ENCODE data around the gene BRIP1.
A peak's percentile ranks its signal among the peaks of the same experiment; 100 is the strongest.
"Not testable (repeated sequence)": the region's sequence is repeated elsewhere in the genome, so short reads cannot be mapped to it uniquely, and the experiment has no call there.

BRIP1 gene

DNA sequence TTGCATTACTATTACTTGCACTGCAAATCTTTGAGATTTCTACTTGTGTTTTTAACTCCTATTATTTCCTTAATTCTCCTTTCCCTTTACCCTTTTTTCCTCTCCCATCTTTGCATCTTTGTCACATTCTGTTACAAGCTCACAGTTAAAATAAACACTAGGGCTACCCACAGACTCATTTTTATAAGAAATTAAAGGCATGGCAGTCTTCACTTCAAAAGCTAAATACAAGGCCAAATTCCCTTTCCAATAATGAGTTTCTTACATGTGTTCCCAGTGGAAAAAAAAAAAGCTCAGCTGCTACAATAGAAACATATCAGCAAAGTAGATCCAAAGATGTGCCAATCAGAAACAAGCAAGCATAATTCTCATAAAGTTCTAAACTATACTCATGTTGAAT lies 3.7 kb upstream of the BRIP1 start:
- DNase-seq (ENCODE audit: low read depth in 1 of 2, low spot score in 1 of 2), result no peak

DNA sequence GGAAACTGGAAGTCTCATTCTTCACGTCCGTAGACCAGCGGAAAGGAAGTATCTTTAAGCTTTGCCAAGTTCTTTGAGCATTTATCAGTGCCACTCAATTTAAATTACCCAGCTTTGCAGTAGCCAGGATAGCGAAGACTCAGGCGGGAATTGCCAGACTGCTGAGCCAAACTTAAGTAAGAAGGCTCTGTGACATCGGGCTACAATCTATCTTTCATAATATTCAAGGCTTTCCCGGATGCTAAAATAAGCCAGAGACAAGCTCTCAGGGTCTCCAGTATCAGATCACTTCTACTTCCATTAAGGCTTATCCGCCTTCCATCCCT lies 436 bp upstream of the BRIP1 start:
- no peak for DNase-seq (ENCODE audit: low read depth in 1 of 2, low spot score in 1 of 2)

DNA sequence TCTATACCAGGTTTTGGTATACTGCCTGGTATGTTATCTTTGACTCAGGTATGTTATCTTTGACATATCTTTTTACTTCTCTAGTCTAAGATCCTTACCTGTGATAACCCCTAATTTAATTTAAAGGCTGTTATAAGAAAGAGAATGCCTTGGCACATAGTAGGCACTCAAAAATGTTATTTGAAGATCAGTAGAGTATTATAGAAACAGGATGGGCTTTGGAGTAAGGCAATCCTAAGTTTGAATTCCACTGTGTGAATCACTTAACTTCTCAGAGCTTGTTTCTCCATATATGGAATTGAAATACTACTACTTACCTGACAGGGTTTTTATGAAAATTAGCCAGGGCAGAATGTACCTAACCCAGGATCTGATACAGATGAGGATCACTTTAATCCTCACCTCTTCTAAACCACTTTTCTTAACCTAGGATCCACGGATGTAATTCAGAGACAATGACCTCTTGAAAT lies 1.2 kb downstream of the BRIP1 start:
- no peak for DNase-seq (ENCODE audit: low read depth in 1 of 2, low spot score in 1 of 2)

DNA sequence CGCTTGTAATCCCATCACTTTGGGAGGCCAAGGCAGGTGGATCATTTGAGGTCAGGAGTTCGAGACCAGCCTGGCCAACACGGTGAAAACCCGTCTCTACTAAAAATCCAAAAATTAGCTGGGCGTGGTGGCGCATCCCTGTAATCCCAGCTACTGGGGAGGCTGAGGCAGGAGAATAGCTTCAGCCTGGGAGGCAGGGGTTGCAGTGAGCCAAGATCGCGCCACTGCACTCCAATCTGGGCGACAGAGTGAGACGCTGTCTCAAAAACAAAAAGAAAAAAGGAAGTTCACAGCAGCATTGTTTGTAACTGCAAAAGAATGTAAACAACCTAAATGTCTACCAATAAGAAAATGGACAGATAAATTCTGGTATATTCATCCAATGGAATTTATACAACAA lies 2.9 kb downstream of the BRIP1 start:
- DNase-seq (ENCODE audit: low read depth in 1 of 2, low spot score in 1 of 2), result not testable (repeated sequence)

DNA sequence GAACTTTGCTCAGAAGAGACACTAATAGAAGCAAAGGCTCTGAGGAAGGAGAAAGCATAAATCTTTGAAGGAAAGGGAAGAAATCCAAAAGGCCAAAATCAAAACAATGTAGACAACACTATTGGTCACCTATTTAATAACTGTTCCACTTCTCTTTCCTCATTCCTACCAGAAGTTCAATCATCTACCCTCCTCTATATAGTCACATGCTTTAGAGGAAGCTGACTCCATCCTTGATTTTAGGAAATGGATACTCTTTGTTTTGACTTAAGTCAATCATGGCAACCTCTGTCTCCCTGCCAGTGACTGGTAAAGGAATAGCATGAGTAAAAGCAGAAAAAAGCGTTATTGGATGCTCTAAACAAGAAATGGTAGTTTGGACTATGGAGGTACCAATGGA lies 7.3 kb downstream of the BRIP1 start:
- no peak for DNase-seq (ENCODE audit: low read depth in 1 of 2, low spot score in 1 of 2)

DNA sequence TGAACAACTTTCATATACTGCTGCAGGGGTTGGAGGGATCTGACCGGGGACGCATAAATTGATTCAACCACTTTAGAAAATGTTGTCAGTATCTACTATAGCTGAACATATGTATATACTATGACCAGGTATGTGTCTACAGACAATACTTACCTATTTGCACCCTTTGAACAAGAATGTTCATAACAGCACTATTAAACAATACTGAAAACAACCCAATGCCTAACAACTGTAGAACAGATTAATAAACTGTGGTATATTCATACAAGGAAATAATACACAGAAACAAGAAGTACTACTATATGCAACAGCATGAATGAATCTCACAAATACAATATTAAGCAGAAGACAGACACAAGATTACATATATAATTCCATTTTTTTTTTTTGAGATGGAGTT lies 10.5 kb downstream of the BRIP1 start:
- DNase-seq (ENCODE audit: low read depth in 1 of 2, low spot score in 1 of 2), result no peak

DNA sequence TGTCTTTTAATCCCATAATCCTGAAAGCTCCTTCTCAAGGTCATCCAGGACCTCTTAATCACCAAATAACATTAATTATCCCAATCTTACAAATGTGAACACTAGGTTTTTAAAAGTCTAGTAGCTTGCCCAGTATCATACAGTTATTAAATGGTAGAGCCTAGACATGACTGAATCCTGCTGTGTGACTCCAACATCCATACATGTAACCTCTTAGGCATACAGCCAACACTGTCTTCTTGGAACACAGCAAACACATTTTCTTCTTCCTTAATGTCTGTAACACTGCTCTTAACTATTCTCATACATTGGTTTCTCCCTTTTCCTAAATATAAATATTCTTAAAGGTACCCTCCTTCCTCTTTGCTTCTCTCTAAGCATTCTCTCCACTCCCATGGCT lies 13.7 kb downstream of the BRIP1 start:
- DNase-seq (ENCODE audit: low read depth in 1 of 2, low spot score in 1 of 2), result no peak

DNA sequence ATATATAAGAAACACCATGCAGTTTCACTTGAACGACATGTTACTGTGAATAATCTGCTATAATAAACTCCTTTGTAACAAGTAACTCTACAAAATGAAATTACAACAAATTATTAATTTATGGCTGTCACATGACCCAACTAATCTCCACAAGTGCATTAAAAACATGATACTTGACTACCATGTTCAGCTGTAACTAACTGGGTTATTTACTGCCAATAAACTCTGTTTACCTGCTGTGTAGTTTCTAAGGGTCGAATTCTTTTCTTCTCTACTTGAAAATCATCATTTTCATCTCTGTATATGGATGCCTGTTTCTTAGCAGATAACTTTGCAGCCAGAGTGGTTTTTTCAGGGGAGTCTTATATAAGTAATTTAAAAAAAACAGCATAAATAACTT lies 14.4 kb downstream of the BRIP1 start:
- DNase-seq (ENCODE audit: low read depth in 1 of 2, low spot score in 1 of 2), result no peak

DNA sequence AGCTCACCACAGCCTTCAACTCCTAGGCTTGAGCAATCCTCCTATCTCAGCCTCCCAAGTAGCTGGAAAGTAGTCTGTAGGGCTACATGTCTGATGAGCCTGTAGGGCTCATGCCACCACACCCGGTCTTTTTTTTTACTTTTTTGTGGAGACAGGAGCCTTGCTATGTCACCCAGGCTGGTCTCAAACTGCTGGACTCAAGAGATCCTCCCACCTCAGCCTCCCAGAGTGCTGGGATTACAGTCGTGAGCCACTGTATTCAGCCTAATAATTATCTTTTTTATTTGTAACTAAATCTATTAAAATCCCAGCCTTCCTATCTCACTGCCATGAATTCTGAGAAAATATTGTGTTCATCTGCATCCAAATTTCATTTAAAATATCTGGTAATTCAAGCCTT lies 15.1 kb downstream of the BRIP1 start:
- DNase-seq (ENCODE audit: low read depth in 1 of 2, low spot score in 1 of 2), result no peak

DNA sequence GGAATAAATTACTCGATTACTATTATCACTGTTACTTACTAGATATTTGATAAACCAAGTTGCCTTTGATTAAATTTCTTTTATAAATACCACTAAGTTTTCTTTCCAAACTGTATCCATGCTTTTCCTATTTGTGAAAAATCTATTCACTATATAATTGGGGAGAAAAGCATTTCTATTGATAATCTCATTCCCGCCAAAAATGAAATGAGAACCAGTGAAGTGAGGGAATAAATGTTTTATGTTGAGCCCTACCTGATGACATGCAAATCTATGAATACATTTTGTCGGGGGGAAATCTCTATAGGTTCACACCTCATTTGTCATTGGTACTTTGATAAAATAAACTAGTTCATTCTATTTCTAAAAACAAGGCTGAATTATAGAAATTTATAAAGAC lies 15.7 kb downstream of the BRIP1 start:
- DNase-seq (ENCODE audit: low read depth in 1 of 2, low spot score in 1 of 2), result no peak

DNA sequence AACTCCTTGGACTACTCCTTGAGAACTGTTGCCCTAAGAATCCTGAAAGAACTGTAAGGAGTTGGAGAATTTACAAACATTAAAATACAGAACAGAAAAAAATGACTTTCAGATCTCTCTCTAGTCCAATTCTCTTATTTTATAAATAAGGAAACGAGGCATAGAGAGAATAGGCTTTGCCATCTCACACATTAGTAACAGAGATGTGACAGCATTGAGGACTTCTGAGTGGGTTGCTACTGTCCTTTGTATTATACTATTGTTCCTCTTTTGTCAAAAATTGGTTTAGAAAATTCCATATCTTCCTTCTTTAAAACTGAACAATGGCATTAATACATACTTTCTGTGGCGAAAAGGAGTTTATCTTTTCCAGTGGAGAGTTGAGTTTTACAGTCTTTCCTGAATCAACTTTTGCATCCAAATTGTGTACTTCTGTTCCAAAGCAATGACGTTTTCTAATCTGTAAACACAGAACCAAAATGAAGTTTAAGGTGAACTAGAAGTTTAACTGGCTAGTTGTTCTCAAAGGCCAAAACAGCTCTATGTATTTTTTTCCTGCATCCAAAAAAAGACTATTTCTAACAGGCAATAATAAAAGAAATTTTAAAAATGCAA lies 16.5 kb downstream of the BRIP1 start:
- no peak for DNase-seq (ENCODE audit: low read depth in 1 of 2, low spot score in 1 of 2)

DNA sequence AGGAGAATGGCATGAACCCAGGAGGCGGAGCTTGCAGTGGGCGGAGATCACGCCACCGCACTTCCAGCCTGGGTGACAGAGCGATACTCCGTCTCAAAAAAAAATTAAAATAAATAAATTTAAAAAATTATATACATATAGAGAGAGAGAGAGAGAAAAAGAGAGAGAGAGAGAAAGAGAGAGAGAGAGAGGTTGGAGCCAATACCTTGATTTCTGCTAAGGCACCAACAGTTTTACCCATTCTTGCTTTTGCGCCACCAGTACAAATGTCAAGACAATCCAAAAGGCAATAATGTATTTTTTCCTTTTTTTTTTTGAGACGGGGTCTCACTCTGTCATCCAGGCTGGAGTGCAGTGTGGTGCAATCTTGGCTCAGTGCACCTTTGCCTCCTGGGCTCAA lies 17.2 kb downstream of the BRIP1 start:
- DNase-seq (ENCODE audit: low read depth in 1 of 2, low spot score in 1 of 2), result no peak

DNA sequence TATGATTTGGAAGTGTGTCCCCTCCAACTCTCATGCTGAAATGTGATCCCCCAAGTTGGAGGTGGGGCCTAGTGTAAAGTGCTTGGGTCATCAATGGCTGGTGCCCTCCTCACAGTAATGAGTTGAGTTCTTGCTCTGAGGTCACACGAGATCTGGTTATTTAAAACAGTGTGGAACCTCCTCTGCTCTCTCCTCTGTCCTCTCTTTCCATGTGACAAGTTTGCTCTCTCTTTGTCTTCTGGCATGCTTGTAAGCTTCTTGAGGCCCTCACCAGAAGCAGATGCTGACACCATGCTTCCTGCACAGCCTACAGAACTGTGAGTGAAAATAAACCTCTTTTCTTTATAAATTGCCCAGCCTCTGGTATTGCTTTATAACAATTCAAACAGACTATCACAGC lies 19.9 kb downstream of the BRIP1 start:
- no peak for DNase-seq (ENCODE audit: low read depth in 1 of 2, low spot score in 1 of 2)

DNA sequence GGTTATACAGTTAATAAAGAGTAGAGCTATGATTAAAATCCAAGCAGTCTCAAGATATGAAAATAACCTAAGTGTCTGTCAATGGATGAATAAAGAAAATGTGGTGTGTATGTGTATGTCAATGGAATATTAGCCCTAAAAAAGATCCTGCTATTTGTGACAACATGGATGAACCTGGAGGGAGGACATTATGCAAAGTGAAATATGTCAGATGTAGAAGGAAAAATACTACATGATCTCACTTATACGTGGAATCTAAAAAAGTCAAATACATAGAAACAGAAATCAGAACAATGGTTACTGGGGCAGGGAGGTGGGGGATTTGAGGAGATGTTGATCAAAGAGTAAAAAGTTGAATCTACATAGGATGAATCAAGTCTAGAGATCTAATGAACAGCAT lies 20.4 kb downstream of the BRIP1 start:
- DNase-seq (ENCODE audit: low read depth in 1 of 2, low spot score in 1 of 2), result no peak

DNA sequence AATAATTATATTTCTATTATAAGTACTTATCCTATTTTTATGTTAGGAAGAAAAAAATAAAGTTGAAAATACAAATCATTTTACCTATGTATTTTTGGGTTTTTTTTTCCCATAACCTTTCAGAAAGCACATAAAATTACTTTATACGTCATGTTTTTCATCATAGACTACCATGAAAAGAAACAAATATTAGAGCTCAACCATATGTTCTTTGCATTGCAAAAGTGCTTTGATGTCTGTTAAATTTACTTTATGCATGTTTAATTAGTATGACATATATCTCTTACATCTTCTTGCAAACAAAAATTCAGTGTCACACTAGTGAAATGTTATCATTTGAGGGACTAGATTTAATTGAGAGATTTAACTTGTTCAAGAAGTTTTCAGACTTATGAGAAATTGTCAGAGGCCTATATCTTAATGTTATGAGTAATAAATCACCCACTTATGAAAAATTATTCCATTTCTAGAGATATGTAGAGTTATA lies 24.0 kb downstream of the BRIP1 start:
- DNase-seq (ENCODE audit: low read depth in 1 of 2, low spot score in 1 of 2), result no peak

DNA sequence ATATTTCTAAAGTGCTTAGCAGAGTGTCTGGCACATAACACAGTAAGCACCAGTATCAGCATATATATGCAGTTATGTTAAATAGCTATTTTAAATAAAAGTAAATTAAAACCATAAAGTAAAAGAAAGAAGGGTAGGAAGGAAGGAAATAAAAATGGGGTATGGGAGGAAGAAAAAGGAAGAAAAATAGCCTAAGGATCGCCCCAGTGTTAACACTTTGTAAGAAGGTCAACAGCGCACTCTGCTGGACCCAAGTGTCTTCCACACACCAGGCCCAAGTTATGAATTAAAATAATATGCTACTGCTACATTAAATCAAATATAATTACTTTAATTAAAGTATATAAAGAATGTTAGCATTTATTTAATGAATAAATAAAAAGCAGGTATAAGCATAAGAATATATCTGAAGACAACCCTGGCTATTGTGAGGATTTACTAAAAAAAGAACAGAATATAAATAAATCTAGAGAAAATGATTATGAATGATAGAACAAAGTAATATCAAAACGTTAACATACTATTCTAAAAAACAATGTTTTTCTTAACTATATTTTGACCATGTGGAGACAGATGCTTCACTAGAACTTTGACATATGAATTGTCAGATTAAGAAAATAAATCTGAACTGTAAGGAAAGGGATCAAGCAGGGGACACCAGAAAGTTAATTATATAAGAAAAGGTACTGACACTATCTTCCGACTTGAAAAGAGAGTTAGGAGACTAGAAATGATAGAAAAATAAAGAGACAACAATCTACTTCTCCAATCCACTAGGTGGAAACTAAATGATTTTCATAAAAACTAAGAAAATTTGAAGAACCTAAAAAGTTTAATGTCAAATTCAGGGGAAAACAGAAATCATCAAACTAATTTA lies 25.9 kb downstream of the BRIP1 start:
- DNase-seq (ENCODE audit: low read depth in 1 of 2, low spot score in 1 of 2), result peak in 1 of 2 donors; percentile 23

DNA sequence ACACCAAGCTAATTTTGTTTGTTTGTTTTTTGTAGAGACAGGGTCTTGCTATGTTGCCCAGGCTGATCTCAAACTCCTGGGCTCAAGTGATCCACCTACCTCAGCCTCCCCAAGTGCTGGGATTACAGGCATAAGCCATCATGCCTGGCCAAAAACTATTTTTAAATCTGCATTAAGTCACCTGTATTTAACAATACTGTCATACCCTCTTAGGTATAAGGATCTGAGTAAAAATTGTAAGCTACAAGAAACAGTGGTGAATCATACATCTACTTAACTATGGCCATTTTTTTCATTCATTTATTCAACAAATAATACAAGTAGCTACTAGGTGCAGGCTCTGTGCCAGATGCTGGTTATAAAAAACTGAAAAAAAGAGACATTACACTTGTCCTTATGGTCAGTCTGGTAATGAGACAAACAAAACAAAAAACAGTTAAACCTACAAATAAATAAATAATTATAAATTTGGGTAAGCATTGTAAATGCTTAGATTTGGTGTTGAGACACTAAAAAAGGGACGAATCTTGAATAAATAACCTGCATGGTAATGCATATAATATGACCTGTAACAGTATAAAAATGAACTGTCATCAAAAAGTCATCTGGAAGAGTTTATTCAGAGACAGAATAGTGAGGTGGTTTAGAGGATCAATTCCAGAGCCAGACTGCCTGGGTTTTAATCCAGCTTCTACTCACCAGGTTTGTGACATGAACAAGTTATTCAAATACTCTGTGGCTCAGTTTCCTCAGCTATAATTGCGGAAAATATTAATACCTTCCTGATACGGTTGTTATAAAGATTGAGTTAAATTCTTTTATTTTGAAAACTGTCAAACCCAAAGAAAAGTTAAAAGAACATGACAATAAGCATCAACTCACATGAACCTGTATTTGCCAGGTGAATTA lies 26.8 kb downstream of the BRIP1 start:
- no peak for DNase-seq (ENCODE audit: low read depth in 1 of 2, low spot score in 1 of 2)

DNA sequence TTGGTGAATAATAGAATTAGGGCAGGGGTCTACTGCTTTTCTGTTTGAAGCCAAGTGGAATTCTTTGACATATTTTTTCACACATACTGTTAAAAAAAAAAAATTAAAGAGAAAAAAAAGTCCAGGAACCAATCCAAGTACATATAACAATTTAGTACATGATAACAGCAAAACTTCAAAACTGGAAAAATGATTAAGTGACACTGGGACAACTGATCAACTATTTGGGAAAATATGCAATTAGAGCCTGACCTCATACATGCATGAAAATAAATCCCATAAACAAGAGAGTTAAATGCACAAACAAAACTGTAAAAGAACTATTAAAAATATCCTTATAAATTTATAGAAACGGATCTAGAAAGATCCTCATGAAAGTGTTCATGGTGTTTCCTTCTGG lies 27.7 kb downstream of the BRIP1 start:
- no peak for DNase-seq (ENCODE audit: low read depth in 1 of 2, low spot score in 1 of 2)

DNA sequence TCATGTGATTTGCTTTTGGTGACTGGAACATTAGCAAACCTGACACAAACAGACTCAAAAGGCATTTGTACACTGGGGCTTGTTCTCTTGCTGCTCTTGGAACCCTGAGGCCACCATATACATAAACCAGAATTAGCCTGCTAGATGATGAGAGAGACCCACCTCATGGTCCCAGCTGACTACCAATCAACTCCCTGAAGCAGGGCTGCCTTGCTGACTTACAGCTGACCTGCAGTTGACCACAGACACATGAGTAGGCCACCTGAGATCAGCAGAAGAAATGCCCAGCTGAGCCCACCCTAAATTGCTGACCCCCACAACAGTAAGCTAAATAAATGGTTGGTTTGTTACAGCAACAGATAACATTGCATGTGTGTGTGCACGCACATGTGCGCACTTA lies 28.7 kb downstream of the BRIP1 start:
- no peak for DNase-seq (ENCODE audit: low read depth in 1 of 2, low spot score in 1 of 2)

DNA sequence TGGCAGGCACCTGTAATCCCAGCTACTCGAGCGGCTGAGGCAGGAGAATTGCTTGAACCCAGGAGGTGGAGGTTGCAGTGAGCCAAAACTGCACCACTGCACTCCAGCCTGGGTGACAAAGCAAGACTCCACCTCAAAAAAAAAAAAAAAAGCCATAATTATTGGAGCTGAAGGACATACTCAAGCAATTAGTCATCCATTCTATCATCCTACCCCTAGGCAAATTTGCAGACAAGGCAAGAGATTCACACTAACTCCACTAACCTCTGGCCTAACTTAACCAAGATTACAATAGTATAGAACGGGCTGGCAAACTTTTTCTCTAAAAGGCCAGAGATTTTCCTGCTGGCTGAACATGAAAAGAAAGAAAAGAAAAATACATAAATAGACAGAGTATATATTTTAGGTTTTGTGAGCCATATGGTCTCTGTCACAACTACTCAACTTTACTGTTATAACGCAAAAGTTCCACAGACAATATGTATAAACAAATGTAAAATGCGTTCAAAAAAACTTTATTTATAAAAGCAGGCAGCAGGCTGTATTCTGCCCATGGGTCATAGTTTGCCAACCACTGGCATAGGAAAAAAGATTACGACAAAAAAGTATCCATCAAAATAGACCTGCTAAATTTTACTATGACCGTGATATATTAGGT lies 29.7 kb downstream of the BRIP1 start:
- no peak for DNase-seq (ENCODE audit: low read depth in 1 of 2, low spot score in 1 of 2)

DNA sequence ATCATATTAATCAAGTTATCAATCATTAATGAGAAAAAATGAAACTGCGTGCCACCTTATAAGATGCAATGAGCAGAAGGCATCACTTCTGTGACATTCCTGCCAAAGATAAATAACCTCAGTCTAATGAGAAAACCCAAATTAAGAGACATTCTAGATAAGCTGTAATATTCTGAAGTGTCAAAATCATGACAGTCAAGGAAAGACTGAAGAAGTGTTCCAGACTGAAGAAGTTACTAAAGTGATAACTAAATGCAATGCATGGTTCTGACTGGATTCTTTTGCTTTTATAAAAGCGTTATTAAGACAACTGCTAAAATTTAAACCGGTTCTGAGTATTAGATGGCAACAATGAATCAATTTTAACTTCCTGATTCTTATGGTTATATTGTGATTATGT lies 30.9 kb downstream of the BRIP1 start:
- no peak for DNase-seq (ENCODE audit: low read depth in 1 of 2, low spot score in 1 of 2)

All from stimulated activated CD4-positive, alpha-beta T cell treated with anti-CD3 and anti-CD28 coated beads, Interleukin-15, amount 100 ng/mL, for 1 hour (primary cell).